ENCODE measurements around the gene CALHM2. TPM values are rescaled to one million over a fixed set of nuclear protein-coding genes. Genes with fewer than 3 reads are reported as not detected.

CALHM2 gene
- total RNA-seq (10 to 100 TPM; 20.4 to 22.2 TPM), polyA plus RNA-seq (92.7 TPM)

DNA sequence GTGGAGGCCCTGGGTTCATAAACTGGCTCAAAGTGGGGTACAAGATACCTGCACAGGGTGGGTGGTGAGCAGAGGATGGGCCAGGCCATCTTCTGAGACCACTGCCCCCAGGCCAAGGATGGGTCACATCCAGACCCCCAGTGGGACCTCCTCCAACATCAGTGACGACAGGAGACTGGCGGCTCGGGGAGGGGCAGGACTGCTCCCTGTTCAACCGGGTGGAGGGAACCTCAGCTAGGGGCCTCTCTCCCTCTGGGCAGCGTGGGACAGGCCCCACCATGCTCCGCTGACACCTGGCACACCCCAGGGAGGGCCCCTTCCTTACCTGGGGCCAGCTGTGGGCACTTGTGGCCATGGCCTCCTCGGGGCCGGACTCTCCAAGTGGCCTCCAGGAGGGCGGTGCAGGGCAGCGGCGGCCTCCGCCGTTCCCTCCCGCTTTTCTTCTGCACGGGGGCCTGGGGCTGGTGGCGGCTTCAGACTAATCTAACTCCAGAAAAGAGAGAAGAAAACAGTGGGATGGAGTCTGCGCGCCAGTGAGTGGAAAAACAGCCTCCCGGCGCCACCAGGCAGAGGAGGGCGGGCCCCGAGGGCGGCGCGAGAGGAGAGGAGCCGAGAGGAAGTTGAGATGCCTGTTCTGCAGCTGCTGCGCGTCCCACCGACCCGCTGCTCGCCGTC lies at the start of gene CALHM2:
TSS of gene CALHM2 (minus strand) at position 540 of the 675 bp plus-strand sequence. CDS start 2,429 bp downstream, outside the sequence.
- Histone ChIP-seq H3K4me1 (ENCODE audit: insufficient read depth, low read length) (peaks cover 30% of the 10 kb centered on the region), H3K27me3 (ENCODE audit: insufficient read depth, low read length, poor library complexity, severe bottlenecking) (no peaks in the 10 kb centered on the region), H3K27ac (ENCODE audit: low read depth, low read length) (peak within 1 kb of the TSS; percentile 61), H3K36me3 (ENCODE audit: insufficient read depth, low read length) (peaks cover 8% of the 10 kb centered on the region), H3K4me3 (ENCODE audit: low read length) (peak within 1 kb of the TSS; percentile 78), H3K9me3 (ENCODE audit: low read length) (no peaks in the 10 kb centered on the region)
- Mint-ChIP-seq H3K27ac (peak within 1 kb of the TSS; percentile 87 to 99 (median 95)), H3K36me3 (peaks cover 7 to 44% (median 9%) of the 10 kb centered on the region in 3 donors), H3K27me3 (no peaks in the 10 kb centered on the region), H3K4me1 (peaks cover 51 to 67% (median 51%) of the 10 kb centered on the region in 3 donors), H3K9me3 (no peaks in the 10 kb centered on the region), H3K4me3 (peak within 1 kb of the TSS; percentile 81 to 98 (median 96))
- ChIA-PET POLR2A (interaction anchor here (0.8 to 3.8 kb wide), 4 partner anchors 8 to 34 kb away, joined by 3 to 25 read pairs (median 4); no protein-coding TSS in a partner anchor), CTCF (interaction anchor here (0.6 to 5.9 kb wide), 10 partner anchors 14 to 36 kb away, joined by 3 to 30 read pairs (median 8); no protein-coding TSS in a partner anchor)
- DNase-seq: peak; percentile 31 to 66 (median 38)

DNA sequence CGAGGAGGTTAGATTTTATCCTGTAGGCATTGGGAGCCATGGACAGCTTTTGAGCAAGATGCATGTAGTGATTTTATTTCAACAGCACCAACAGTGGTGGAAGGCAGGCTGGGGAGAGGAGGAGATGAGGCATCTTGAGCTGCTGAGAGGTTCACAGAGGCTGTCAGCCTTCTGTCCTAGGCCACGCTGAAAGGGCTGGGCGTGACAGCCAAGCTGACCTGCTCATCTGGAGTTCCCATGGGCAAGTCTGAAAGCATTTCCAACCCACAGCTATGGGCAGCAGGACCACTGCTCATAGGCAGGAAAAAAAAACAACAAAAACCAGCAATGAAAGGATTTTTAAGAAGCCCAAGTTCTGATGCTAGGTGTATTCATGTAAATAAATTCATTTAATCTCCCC lies 49.0 kb upstream of the CALHM2 start:
- Mint-ChIP-seq H3K4me3 (no peak overlapping the region), H3K27me3 (peaks cover 18 to 24% of the 10 kb centered on the region in 2 donors)
- POLR2A ChIA-PET: no interaction called here

GRCh38 chr10:103500481-103500880 lies 48.3 kb upstream of the CALHM2 start:
- Mint-ChIP-seq H3K27me3 (peaks cover 24 to 28% of the 10 kb centered on the region in 2 donors), H3K27ac (no peak overlapping the region), H3K4me1 (peaks cover 9 to 14% (median 12%) of the 10 kb centered on the region in 3 donors), H3K9me3 (no peaks in the 10 kb centered on the region), H3K4me3 (no peak overlapping the region), H3K36me3 (no peaks in the 10 kb centered on the region)
- ChIA-PET POLR2A (no interaction called here), CTCF (interaction anchor here (0.9 kb wide), 1 partner anchor 15 kb away, joined by 8 read pairs; no protein-coding TSS in a partner anchor)
- no peaks in the 10 kb centered on the region for H3K36me3 ChIP-seq (ENCODE audit: insufficient read depth, low read length)
- DNase-seq: no peak
- H3K27me3 ChIP-seq (ENCODE audit: insufficient read depth, low read length, poor library complexity, severe bottlenecking): no peaks in the 10 kb centered on the region
- no peak overlapping the region for H3K27ac ChIP-seq (ENCODE audit: low read depth, low read length)
- no peaks in the 10 kb centered on the region for H3K9me3 ChIP-seq (ENCODE audit: low read length)
- H3K4me3 ChIP-seq (ENCODE audit: low read length): no peak overlapping the region
- H3K4me1 ChIP-seq (ENCODE audit: insufficient read depth, low read length): peaks cover 15% of the 10 kb centered on the region

More for the DNA sequence above, 49.0 kb upstream of the CALHM2 start:
- Mint-ChIP-seq H3K36me3 (no peaks in the 10 kb centered on the region), H3K27ac (no peak overlapping the region), H3K4me1 (peaks cover 9 to 14% (median 12%) of the 10 kb centered on the region in 3 donors), H3K9me3 (no peaks in the 10 kb centered on the region)
- CTCF ChIA-PET: interaction anchor here (0.7 to 0.9 kb wide), 2 partner anchors 16 to 20 kb away, joined by 3 to 8 read pairs; no protein-coding TSS in a partner anchor
- H3K27me3 ChIP-seq (ENCODE audit: insufficient read depth, low read length, poor library complexity, severe bottlenecking): no peaks in the 10 kb centered on the region
- H3K4me1 ChIP-seq (ENCODE audit: insufficient read depth, low read length): peaks cover 15% of the 10 kb centered on the region
- H3K27ac ChIP-seq (ENCODE audit: low read depth, low read length): no peak overlapping the region
- DNase-seq: no peak
- H3K9me3 ChIP-seq (ENCODE audit: low read length): no peaks in the 10 kb centered on the region
- H3K36me3 ChIP-seq (ENCODE audit: insufficient read depth, low read length): no peaks in the 10 kb centered on the region
- H3K4me3 ChIP-seq (ENCODE audit: low read length): no peak overlapping the region

GRCh38 chr10:103499881-103500280 lies 47.7 kb upstream of the CALHM2 start:
- Mint-ChIP-seq H3K36me3 (no peaks in the 10 kb centered on the region), H3K9me3 (no peaks in the 10 kb centered on the region), H3K27ac (no peak overlapping the region), H3K4me1 (peaks cover 9 to 13% (median 12%) of the 10 kb centered on the region in 3 donors), H3K4me3 (no peak overlapping the region), H3K27me3 (peaks cover 27 to 31% of the 10 kb centered on the region in 2 donors)
- H3K4me3 ChIP-seq (ENCODE audit: low read length): no peak overlapping the region
- no peaks in the 10 kb centered on the region for H3K9me3 ChIP-seq (ENCODE audit: low read length)
- H3K4me1 ChIP-seq (ENCODE audit: insufficient read depth, low read length): peaks cover 10% of the 10 kb centered on the region
- no peak overlapping the region for H3K27ac ChIP-seq (ENCODE audit: low read depth, low read length)
- CTCF ChIA-PET: no interaction called here
- H3K36me3 ChIP-seq (ENCODE audit: insufficient read depth, low read length): no peaks in the 10 kb centered on the region
- no peak for DNase-seq
- POLR2A ChIA-PET: no interaction called here
- H3K27me3 ChIP-seq (ENCODE audit: insufficient read depth, low read length, poor library complexity, severe bottlenecking): peaks cover 3% of the 10 kb centered on the region

DNA sequence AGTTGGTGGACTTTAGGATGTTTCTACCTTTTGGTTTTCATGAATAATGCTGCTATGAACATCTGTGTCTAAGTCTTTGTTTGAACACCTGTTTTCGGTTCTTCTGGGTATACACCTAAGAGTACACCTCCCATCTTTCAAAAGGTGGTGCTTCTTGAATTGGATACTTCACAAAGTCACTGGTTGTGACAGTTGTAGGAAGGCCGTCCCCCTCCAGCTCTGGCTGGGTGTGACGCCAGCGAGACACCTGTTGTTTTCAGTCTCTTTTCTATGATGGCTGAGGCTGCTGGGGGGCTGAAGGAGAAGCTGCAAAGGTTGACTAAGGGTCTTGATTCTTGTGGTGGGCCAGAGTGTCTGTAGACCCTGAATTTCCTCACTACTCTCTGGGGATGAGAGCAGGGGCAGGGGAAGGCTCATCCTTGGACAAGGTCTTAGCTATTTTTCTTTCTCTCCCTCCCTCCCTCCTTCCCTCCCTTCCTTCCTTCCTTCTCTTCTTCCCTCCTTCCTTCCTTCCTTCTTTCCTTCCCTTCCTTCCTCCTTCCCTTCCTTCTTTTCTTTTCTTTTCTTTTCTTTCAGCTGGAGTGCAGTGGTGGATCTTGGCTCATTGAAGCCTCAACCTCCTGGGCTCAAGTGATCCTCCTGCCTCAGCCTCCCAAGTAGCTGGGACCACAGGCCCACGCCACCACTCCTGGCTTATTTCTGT lies 46.9 kb upstream of the CALHM2 start:
- Histone ChIP-seq H3K36me3 (ENCODE audit: insufficient read depth, low read length) (no peaks in the 10 kb centered on the region), H3K4me1 (ENCODE audit: insufficient read depth, low read length) (peaks cover 2% of the 10 kb centered on the region), H3K27ac (ENCODE audit: low read depth, low read length) (no peak overlapping the region), H3K9me3 (ENCODE audit: low read length) (no peaks in the 10 kb centered on the region), H3K27me3 (ENCODE audit: insufficient read depth, low read length, poor library complexity, severe bottlenecking) (peaks cover 8% of the 10 kb centered on the region), H3K4me3 (ENCODE audit: low read length) (no peak overlapping the region)
- H3K4me1 Mint-ChIP-seq: peaks cover 4 to 9% (median 5%) of the 10 kb centered on the region in 3 donors
- no peak for DNase-seq
- POLR2A ChIA-PET: no interaction called here
- CTCF ChIA-PET: no interaction called here
- H3K36me3 Mint-ChIP-seq: no peaks in the 10 kb centered on the region
- peaks cover 30 to 33% of the 10 kb centered on the region in 2 donors for H3K27me3 Mint-ChIP-seq
- no peak overlapping the region for H3K4me3 Mint-ChIP-seq
- H3K27ac Mint-ChIP-seq: no peak overlapping the region
- no peaks in the 10 kb centered on the region for H3K9me3 Mint-ChIP-seq

DNA sequence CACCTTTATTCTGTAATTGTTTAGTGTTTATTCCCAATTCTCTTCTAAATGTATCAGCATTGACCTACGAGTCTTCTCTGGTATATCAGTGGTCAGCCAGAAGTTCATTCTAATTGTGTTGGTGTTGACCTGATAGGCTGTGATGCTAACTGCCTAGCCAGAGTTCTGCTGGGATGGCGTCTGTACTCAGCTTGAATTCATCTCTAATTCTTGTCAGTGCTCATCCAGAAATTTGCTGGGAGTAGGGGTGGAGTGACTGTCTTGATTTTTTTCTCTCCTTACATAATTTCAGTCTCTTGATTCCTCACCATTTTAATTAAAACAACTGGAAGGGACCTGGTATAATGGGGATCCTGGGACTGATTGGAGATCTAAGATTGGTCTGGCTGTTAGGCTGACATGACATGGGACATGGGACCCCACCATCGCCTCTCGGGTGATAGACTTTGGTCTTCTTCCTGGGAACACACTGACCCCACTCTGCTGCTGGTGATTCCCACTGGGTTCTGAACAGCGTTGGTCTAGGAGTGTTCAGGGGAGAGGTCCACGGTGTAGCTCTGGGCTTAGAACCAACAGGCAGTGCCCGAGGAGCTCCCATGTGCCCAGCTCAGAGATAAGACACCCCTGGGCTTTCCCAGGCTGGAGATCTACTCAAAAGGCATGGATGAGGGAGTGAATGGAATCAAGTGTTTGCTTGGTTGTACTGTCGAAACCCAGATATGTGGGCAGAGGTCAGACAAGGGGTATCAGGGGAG lies 45.2 kb upstream of the CALHM2 start:
- Mint-ChIP-seq H3K27me3 (peaks cover 29 to 40% of the 10 kb centered on the region in 2 donors), H3K36me3 (no peaks in the 10 kb centered on the region), H3K9me3 (no peaks in the 10 kb centered on the region), H3K4me3 (peak overlapping the region in 2 of 7 donors; percentile 10 to 23), H3K4me1 (peaks cover 8 to 17% (median 11%) of the 10 kb centered on the region in 3 donors), H3K27ac (peak overlapping the region in 1 of 8 donors; percentile 74)
- peaks cover 8% of the 10 kb centered on the region for H3K27me3 ChIP-seq (ENCODE audit: insufficient read depth, low read length, poor library complexity, severe bottlenecking)
- H3K27ac ChIP-seq (ENCODE audit: low read depth, low read length): no peak overlapping the region
- H3K36me3 ChIP-seq (ENCODE audit: insufficient read depth, low read length): no peaks in the 10 kb centered on the region
- no peak overlapping the region for H3K4me3 ChIP-seq (ENCODE audit: low read length)
- H3K9me3 ChIP-seq (ENCODE audit: low read length): no peaks in the 10 kb centered on the region
- CTCF ChIA-PET: no interaction called here
- POLR2A ChIA-PET: no interaction called here
- peaks cover 6% of the 10 kb centered on the region for H3K4me1 ChIP-seq (ENCODE audit: insufficient read depth, low read length)
- DNase-seq: no peak

GRCh38 chr10:103495321-103495720 lies 43.2 kb upstream of the CALHM2 start:
- POLR2A ChIA-PET: no interaction called here
- Histone ChIP-seq H3K4me3 (ENCODE audit: low read length) (no peak overlapping the region), H3K27ac (ENCODE audit: low read depth, low read length) (no peak overlapping the region), H3K36me3 (ENCODE audit: insufficient read depth, low read length) (no peaks in the 10 kb centered on the region), H3K27me3 (ENCODE audit: insufficient read depth, low read length, poor library complexity, severe bottlenecking) (peaks cover 8% of the 10 kb centered on the region), H3K9me3 (ENCODE audit: low read length) (no peaks in the 10 kb centered on the region), H3K4me1 (ENCODE audit: insufficient read depth, low read length) (peaks cover 12% of the 10 kb centered on the region)
- no peaks in the 10 kb centered on the region for H3K9me3 Mint-ChIP-seq
- H3K36me3 Mint-ChIP-seq: no peaks in the 10 kb centered on the region
- peak overlapping the region; percentile 41 to 92 (median 73) for H3K4me3 Mint-ChIP-seq
- CTCF ChIA-PET: interaction anchor here (1.1 kb wide), 1 partner anchor 10 kb away, joined by 3 read pairs; no protein-coding TSS in a partner anchor
- peaks cover 11 to 32% (median 19%) of the 10 kb centered on the region in 3 donors for H3K4me1 Mint-ChIP-seq
- peaks cover 25 to 40% of the 10 kb centered on the region in 2 donors for H3K27me3 Mint-ChIP-seq
- H3K27ac Mint-ChIP-seq: no peak overlapping the region
- DNase-seq: no peak
